Esophagus squamous epithelium (tissue), 5 donors: Measurements from ENCODE around the gene CD6. TPM values are rescaled to one million over a fixed set of nuclear protein-coding genes. Genes with fewer than 3 reads are reported as not detected.

Experiments used
- DNase-seq: peaks from one replicate; lab custom pipeline; 2025; lab: John Stamatoyannopoulos, UW
- H3K27ac ChIP-seq, 4 donors: fragments of 200-600 bp; sonication (generic); one replicate each; pipeline ENCODE4 v1.5.1; 2016 to 2019; ENCODE audit warnings: mild to moderate bottlenecking in 1 of 4
- H3K27me3 ChIP-seq, 4 donors: fragments of 200-600 bp; sonication (generic); 1 replicate in 3 of 4; 2 replicates in 1 of 4; pipeline versions ENCODE4 v1.5.1 to v1.6.0; 2017 to 2021; ENCODE audit warnings: antibody characterized with exemption in 1 of 4
- H3K36me3 ChIP-seq, 3 donors: fragments of 200-600 bp; sonication (generic); one replicate each; pipeline ENCODE4 v1.5.1; 2016 to 2019
- H3K4me1 ChIP-seq, 3 donors: fragments of 200-600 bp; sonication (generic); one replicate each; pipeline ENCODE4 v1.5.1; 2017 to 2019
- H3K4me3 ChIP-seq, 4 donors: fragments of 200-600 bp; sonication (generic); 1 replicate in 3 of 4; 2 replicates in 1 of 4; pipeline ENCODE4 v1.5.1; 2016 to 2019; ENCODE audit warnings: mild to moderate bottlenecking in 2 of 4, moderate library complexity in 1 of 4
- H3K9me3 ChIP-seq, 3 donors: fragments of 200-600 bp; sonication (generic); one replicate each; pipeline ENCODE4 v1.5.1; 2016 to 2019
- CTCF ChIP-seq, 6 experiments: fragments of 450-650 bp in 4 of 6; fragments of 200-600 bp in 2 of 6; sonication (generic) in 2 of 6; IDR thresholded peaks; one replicate each; pipeline ENCODE4 v1.5.1; 2016 to 2019; ENCODE audit warnings: antibody characterized with exemption in 6 of 6, mild to moderate bottlenecking in 4 of 6, moderate library complexity in 4 of 6
- POLR2A ChIP-seq, 4 donors: fragments of 450-650 bp; IDR thresholded peaks; one replicate each; pipeline ENCODE4 v1.6.1; 2017; ENCODE audit warnings: antibody characterized with exemption in 4 of 4, mild to moderate bottlenecking in 4 of 4, moderate library complexity in 3 of 4
- WGBS, 2 donors: methylation state at CpG; one replicate each; pipeline ENCODE4 v1.1.5; 2018; 5-methylcytosine and 5-hydroxymethylcytosine counted together
- intact Hi-C: fragments of 100-400 bp; cut with DNase I; formaldehyde crosslinking; loops from one replicate; pipeline ENCODE4 v1.15.0; 2022
- total RNA-seq, 4 donors: library from RNA; depleted of rRNA; stranded (reverse); fragments of >200 nt; gene quantifications; one replicate each; pipeline ENCODE4 v1.1.0, GENCODE V29; 2016
- donor health status: DM: yes; HTN: yes; CAD: no.

CD6 gene
- total RNA-seq, 4 donors from 2014 or later: 0.79 to 4.4 (median 1.4) TPM

- peaks cover 0 to 4% (median 0%) of the 10 kb centered on the region in 4 donors for H3K27me3 ChIP-seq
- no peak overlapping the region for H3K4me3 ChIP-seq
- WGBS, 2 donors: 19 to 53% methylated on average over 3 to 5 of the region's 5 CpGs
- intact Hi-C loops: no loop called here
- TF ChIP-seq POLR2A (IDR thresholded peaks at IDR 0.05) (no peak), CTCF (IDR thresholded peaks at IDR 0.05) (no peak)
- no peak for DNase-seq
- H3K36me3 ChIP-seq: no peaks in the 10 kb centered on the region
- H3K27ac ChIP-seq: no peak overlapping the region
- no peaks in the 10 kb centered on the region for H3K9me3 ChIP-seq
- peaks cover 9 to 45% (median 19%) of the 10 kb centered on the region in 3 donors for H3K4me1 ChIP-seq
Observed at GRCh38 chr11:60955571-60955970, 15.9 kb upstream of the CD6 start.

GRCh38 chr11:60957188-60957587 lies 14.3 kb upstream of the CD6 start:
- Histone ChIP-seq H3K4me1 (peaks cover 0 to 29% (median 9%) of the 10 kb centered on the region in 3 donors), H3K36me3 (no peaks in the 10 kb centered on the region), H3K27me3 (no peaks in the 10 kb centered on the region), H3K4me3 (no peak overlapping the region), H3K9me3 (no peaks in the 10 kb centered on the region), H3K27ac (peak overlapping the region in 1 of 4 donors; percentile 34)
- intact Hi-C loops: no loop called here
- 60 to 83% methylated on average over 4 of the region's 4 CpGs for WGBS, 2 donors
- DNase-seq: no peak
- no peak for TF ChIP-seq CTCF (IDR thresholded peaks at IDR 0.05)
- no peak for TF ChIP-seq POLR2A (IDR thresholded peaks at IDR 0.05)

GRCh38 chr11:60959431-60959830 lies 12.0 kb upstream of the CD6 start:
- no peak for TF ChIP-seq POLR2A (IDR thresholded peaks at IDR 0.05)
- no peak for TF ChIP-seq CTCF (IDR thresholded peaks at IDR 0.05)
- WGBS, 2 donors: 67 to 79% methylated on average over 6 of the region's 6 CpGs
- Histone ChIP-seq H3K27me3 (no peaks in the 10 kb centered on the region), H3K9me3 (no peaks in the 10 kb centered on the region), H3K36me3 (no peaks in the 10 kb centered on the region), H3K27ac (no peak overlapping the region), H3K4me1 (peaks cover 0 to 20% (median 6%) of the 10 kb centered on the region in 3 donors), H3K4me3 (no peak overlapping the region)
- DNase-seq: no peak
- intact Hi-C loops: no loop called here

- Histone ChIP-seq H3K9me3 (no peaks in the 10 kb centered on the region), H3K27ac (no peak overlapping the region), H3K27me3 (no peaks in the 10 kb centered on the region), H3K4me3 (no peak overlapping the region), H3K4me1 (peaks cover 0 to 20% (median 6%) of the 10 kb centered on the region in 3 donors), H3K36me3 (no peaks in the 10 kb centered on the region)
- 84 to 89% methylated on average over 6 to 7 of the region's 7 CpGs for WGBS, 2 donors
- DNase-seq: no peak
- TF ChIP-seq CTCF (IDR thresholded peaks at IDR 0.05) (no peak), POLR2A (IDR thresholded peaks at IDR 0.05) (no peak)
- intact Hi-C loops: no loop called here
Observed at GRCh38 chr11:60960405-60960804, 11.1 kb upstream of the CD6 start.

- H3K4me3 ChIP-seq: no peak overlapping the region
- intact Hi-C loops: no loop called here
- DNase-seq: no peak
- no peaks in the 10 kb centered on the region for H3K4me1 ChIP-seq
- no peaks in the 10 kb centered on the region for H3K27me3 ChIP-seq
- H3K36me3 ChIP-seq: no peaks in the 10 kb centered on the region
- TF ChIP-seq POLR2A (IDR thresholded peaks at IDR 0.05) (no peak), CTCF (IDR thresholded peaks at IDR 0.05) (no peak)
- peaks cover 0 to 3% (median 0%) of the 10 kb centered on the region in 3 donors for H3K9me3 ChIP-seq
- no peak overlapping the region for H3K27ac ChIP-seq
- 74 to 81% methylated on average over 6 of the region's 6 CpGs for WGBS, 2 donors
Observed at GRCh38 chr11:60964801-60965200, 6.7 kb upstream of the CD6 start.
